Astrocyte of the spinal cord (primary cell): ENCODE results near the gene MRGPRE.

Experiments used
- DNase-seq: peaks from one replicate; pipeline ENCODE4 v3.0.0; 2011; ENCODE audit warnings: low read depth, low spot score
- H3K4me3 ChIP-seq: 2 replicates; pipeline ENCODE4 v1.5.1; 2011; ENCODE audit warnings: low read depth, mild to moderate bottlenecking, low read length, moderate library complexity
- CTCF ChIP-seq: IDR thresholded peaks from 2 replicates; pipeline ENCODE4 v1.5.1; 2012; ENCODE audit warnings: low read depth, mild to moderate bottlenecking, low read length, inconsistent platforms
- in situ Hi-C: cut with HindIII; loops from 2 replicates; pipeline ENCODE4 v1.10.0; 2017; ENCODE audit warnings: low sequenced_read_pairs

The MRGPRE gene

GRCh38 chr11:3193373-3194015 lies 38.7 kb downstream of the MRGPRE start:
- DNase-seq = no peak
- no peak for TF ChIP-seq CTCF
- H3K4me3 ChIP-seq = no peak overlapping the region
- in situ Hi-C loops = no loop called here

GRCh38 chr11:3192511-3193372 lies 39.5 kb downstream of the MRGPRE start:
- DNase-seq = no peak
- no peak overlapping the region for H3K4me3 ChIP-seq
- in situ Hi-C loops = no loop called here
- TF ChIP-seq CTCF = no peak

- DNase-seq = no peak
- no peak for TF ChIP-seq CTCF
- H3K4me3 ChIP-seq = no peak overlapping the region
- in situ Hi-C loops = no loop called here
These were observed 40.5 kb downstream of the MRGPRE start for GRCh38 chr11:3191586-3192324.

GRCh38 chr11:3190600-3190999 lies 41.6 kb downstream of the MRGPRE start:
- no peak for DNase-seq
- in situ Hi-C loops = no loop called here
- no peak overlapping the region for H3K4me3 ChIP-seq
- TF ChIP-seq CTCF = no peak

GRCh38 chr11:3189886-3190583 lies 42.2 kb downstream of the MRGPRE start:
- DNase-seq = no peak
- in situ Hi-C loops = no loop called here
- TF ChIP-seq CTCF = no peak
- no peak overlapping the region for H3K4me3 ChIP-seq

GRCh38 chr11:3189196-3189843 lies 42.9 kb downstream of the MRGPRE start:
- in situ Hi-C loops = no loop called here
- no peak for TF ChIP-seq CTCF
- H3K4me3 ChIP-seq = no peak overlapping the region
- no peak for DNase-seq
